ENCODE measurements around the gene MB.

Gene MB

GRCh38 chr22:35615156-35615555 lies 2.0 kb downstream of the MB start:
- DNase-seq: no peak

GRCh38 chr22:35614404-35614803 lies 2.7 kb downstream of the MB start:
- no peak for DNase-seq

- no peak for DNase-seq
Measured at GRCh38 chr22:35612903-35613302, 4.2 kb downstream of the MB start.

- DNase-seq: no peak
Measured at GRCh38 chr22:35611891-35612576, 5.1 kb downstream of the MB start.

GRCh38 chr22:35611200-35611890 lies 5.8 kb downstream of the MB start:
- DNase-seq: no peak

GRCh38 chr22:35610741-35611140 lies 6.4 kb downstream of the MB start:
- no peak for DNase-seq

GRCh38 chr22:35609761-35610160 lies 7.4 kb downstream of the MB start:
- no peak for DNase-seq

GRCh38 chr22:35609261-35609660 lies 7.9 kb downstream of the MB start:
- DNase-seq: no peak

- DNase-seq: no peak
Measured at GRCh38 chr22:35608088-35608487, 9.0 kb downstream of the MB start.

- no peak for DNase-seq
Measured at GRCh38 chr22:35606916-35607315, 10.2 kb downstream of the MB start.

GRCh38 chr22:35605851-35606481 lies 11.2 kb downstream of the MB start:
- DNase-seq: no peak

GRCh38 chr22:35605369-35605680 lies 11.8 kb downstream of the MB start:
- no peak for DNase-seq

GRCh38 chr22:35604621-35605368 lies 12.3 kb downstream of the MB start:
- DNase-seq: no peak

- DNase-seq: no peak
Measured at GRCh38 chr22:35601743-35602615, 15.2 kb downstream of the MB start.

GRCh38 chr22:35601013-35601580 lies 16.0 kb downstream of the MB start:
- DNase-seq: no peak

GRCh38 chr22:35600476-35600875 lies 16.7 kb downstream of the MB start:
- DNase-seq: no peak

- DNase-seq: no peak
Measured at GRCh38 chr22:35599364-35599763, 17.8 kb downstream of the MB start.

- DNase-seq: no peak
Measured at GRCh38 chr22:35598396-35598710, 18.8 kb downstream of the MB start.

- DNase-seq: no peak
Measured at GRCh38 chr22:35597692-35598395, 19.3 kb downstream of the MB start.

GRCh38 chr22:35596821-35597220 lies 20.3 kb downstream of the MB start:
- DNase-seq: no peak

- no peak for DNase-seq
Measured at GRCh38 chr22:35594686-35595085, 22.4 kb downstream of the MB start.
